PC-3 (cell line): Measurements from ENCODE around the gene TRIM10. TPM values are rescaled to one million over a fixed set of nuclear protein-coding genes. Genes with fewer than 3 reads are reported as not detected.

Experiments
- ATAC-seq: fragments of 200-7000 bp; cut with Tn5 transposase; 2 replicates; pipeline ENCODE4 v1.9.1; 2020; ENCODE audit warnings: mild to moderate bottlenecking, moderate library complexity
- BruUV-seq: library from RNA; stranded (reverse); fragments of 400-500 nt; replicated peaks from 2 replicates; lab custom pipeline; 2021; lab: Mats Ljungman, UMichigan
- CTCF ChIA-PET: fragments of 300-600 bp; sonication (Branson Sonifier 250); formaldehyde crosslinking; loops from one replicate; lab custom pipeline; 2022; ENCODE audit warnings: antibody characterized with exemption; lab: Charles Lee
- POLR2A ChIA-PET: fragments of 300-600 bp; sonication (Branson Sonifier 250); formaldehyde crosslinking; loops from one replicate; lab custom pipeline; 2022; ENCODE audit warnings: antibody characterized with exemption; ENCODE audit not compliant: unreplicated experiment; lab: Charles Lee
- DNase-seq: peaks from one replicate; pipeline ENCODE4 v3.0.0-alpha.2; 2015
- H2AFZ ChIP-seq: fragments of 300-600 bp; sonication (generic); 2 replicates; pipeline ENCODE4 v1.6.0; 2016; ENCODE audit warnings: antibody characterized with exemption, low read length
- H3F3A ChIP-seq: fragments of 300-600 bp; sonication (generic); one replicate; pipeline ENCODE4 v1.6.0; 2017; ENCODE audit warnings: antibody characterized with exemption, low read length, control low read depth, mild to moderate bottlenecking; ENCODE audit not compliant: unreplicated experiment
- H3K27ac ChIP-seq: fragments of 300-600 bp; sonication (generic); 2 replicates; pipeline ENCODE4 v1.5.1; 2016; ENCODE audit warnings: mild to moderate bottlenecking, low read length
- H3K27me3 ChIP-seq: fragments of 300-600 bp; sonication (generic); 2 replicates; pipeline ENCODE4 v1.6.1; 2016; ENCODE audit warnings: low read length, mixed read lengths
- H3K36me3 ChIP-seq: fragments of 300-600 bp; sonication (generic); 2 replicates; pipeline ENCODE4 v1.6.1; 2016; ENCODE audit warnings: low read depth, mixed run types, low read length, mixed read lengths
- H3K4me1 ChIP-seq: fragments of 300-600 bp; sonication (generic); 2 replicates; pipeline ENCODE4 v1.5.1; 2016; ENCODE audit warnings: low read length; ENCODE audit not compliant: insufficient read depth
- H3K4me2 ChIP-seq: fragments of 300-600 bp; sonication (generic); 2 replicates; pipeline ENCODE4 v1.6.0; 2016; ENCODE audit warnings: low read length
- H3K4me3 ChIP-seq: fragments of 300-600 bp; sonication (generic); 2 replicates; pipeline ENCODE4 v1.5.1; 2016; ENCODE audit warnings: mild to moderate bottlenecking, low read length, mixed read lengths
- H3K79me2 ChIP-seq: fragments of 300-600 bp; sonication (generic); 2 replicates; pipeline ENCODE4 v1.6.1; 2017; ENCODE audit warnings: low read length, mixed read lengths
- H3K9ac ChIP-seq: fragments of 300-600 bp; sonication (generic); 2 replicates; pipeline ENCODE4 v1.6.0; 2016; ENCODE audit warnings: mild to moderate bottlenecking, low read length
- H3K9me2 ChIP-seq: fragments of 300-600 bp; sonication (generic); replicated peaks from 2 replicates; pipeline ENCODE4 v1.6.1; 2016; ENCODE audit warnings: mixed run types, low read length, mixed read lengths
- H3K9me3 ChIP-seq: fragments of 300-600 bp; sonication (generic); 2 replicates; pipeline ENCODE4 v1.6.1; 2016; ENCODE audit warnings: low read length, mixed read lengths
- H4K20me1 ChIP-seq: fragments of 300-600 bp; sonication (generic); 2 replicates; pipeline ENCODE4 v1.6.1; 2016; ENCODE audit warnings: low read length, mixed read lengths
- EZH2 ChIP-seq: fragments of 300-600 bp; sonication (generic); IDR thresholded peaks from one replicate; pipeline ENCODE4 v1.6.1; 2017; ENCODE audit warnings: antibody characterized with exemption, mild to moderate bottlenecking, low read length; ENCODE audit not compliant: unreplicated experiment
- EZH2phosphoT487 ChIP-seq: fragments of 300-600 bp; sonication (generic); IDR thresholded peaks from 2 replicates; pipeline ENCODE4 v1.6.1; 2018; ENCODE audit warnings: mild to moderate bottlenecking, antibody characterized with exemption, low read length, borderline replicate concordance
- intact Hi-C: fragments of 100-400 bp; cut with micrococcal nuclease; formaldehyde crosslinking; loops from 2 replicates; pipeline ENCODE4 v1.9.0; 2023
- total RNA-seq: library from RNA; depleted of rRNA; stranded (reverse); fragments of >200 nt; gene quantifications from 2 replicates; pipeline ENCODE4 v1.2.3, GENCODE V29; 2014
- TF ChIP-seq, protein P1 (sequence below): fragments of 300-600 bp; sonication (generic); conservative IDR thresholded peaks from 2 replicates; pipeline ENCODE4 v1.5.1; 2017; ENCODE audit warnings: antibody characterized with exemption, low read depth, mild to moderate bottlenecking, low read length

Gene TRIM10
- total RNA-seq, 1 experiment from 2014 or later = not detected

DNA sequence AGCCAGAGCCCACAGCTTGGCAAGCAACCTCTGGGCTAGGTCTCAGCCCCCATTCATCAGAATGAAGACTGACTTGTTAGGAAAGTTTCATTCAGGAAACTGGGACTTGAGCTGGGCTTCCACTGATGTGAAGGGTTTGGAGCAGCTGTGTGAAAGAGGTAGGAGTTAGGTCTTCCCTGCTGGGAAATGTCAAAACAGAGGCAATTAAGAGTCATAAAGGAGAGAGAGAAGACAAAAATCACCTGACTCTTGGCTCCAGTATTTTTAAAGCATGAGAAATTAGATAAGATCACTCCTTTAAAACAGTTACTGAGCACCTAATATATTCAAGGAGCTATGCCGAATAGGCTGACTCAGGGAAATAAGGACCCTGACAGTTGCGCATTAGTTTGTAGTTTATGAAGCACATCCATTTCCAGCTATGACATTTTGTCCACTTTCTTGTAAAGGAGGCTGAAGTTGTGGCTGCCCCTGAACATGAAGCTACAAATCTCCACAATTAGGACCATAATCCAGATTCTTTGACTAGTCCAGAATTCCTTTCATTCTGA lies 29.0 kb downstream of the TRIM10 start:
- no peaks in the 10 kb centered on the region for H3K9me3 ChIP-seq
- no peaks in the 10 kb centered on the region for H4K20me1 ChIP-seq
- no peaks in the 10 kb centered on the region for H3K9me2 ChIP-seq
- intact Hi-C loops = loop anchor here (1.0 to 5.0 kb wide), 2 partner anchors 29 to 40 kb away; no protein-coding TSS in a partner anchor
- no TSS peak for BruUV-seq
- H3K4me3 ChIP-seq = no peak overlapping the region
- ATAC-seq (no peak), DNase-seq (no peak)
- no peaks in the 10 kb centered on the region for H3K36me3 ChIP-seq
- ChIA-PET CTCF (interaction anchor here (0.6 to 5.7 kb wide), 2 partner anchors 12 to 28 kb away, joined by 3 to 107 read pairs; no protein-coding TSS in a partner anchor), POLR2A (interaction anchor here (0.7 kb wide), 1 partner anchor 155 kb away, joined by 3 read pairs; no protein-coding TSS in a partner anchor)
- H3K27ac ChIP-seq = no peak overlapping the region
- no peak overlapping the region for H3K9ac ChIP-seq
- no peak overlapping the region for H3K4me2 ChIP-seq
- H3F3A ChIP-seq = no peaks in the 10 kb centered on the region
- H3K79me2 ChIP-seq = no peaks in the 10 kb centered on the region
- H3K4me1 ChIP-seq = peaks cover 23% of the 10 kb centered on the region
- H2AFZ ChIP-seq = no peak overlapping the region
- no peak for TF ChIP-seq EZH2
- no peaks in the 10 kb centered on the region for H3K27me3 ChIP-seq

DNA sequence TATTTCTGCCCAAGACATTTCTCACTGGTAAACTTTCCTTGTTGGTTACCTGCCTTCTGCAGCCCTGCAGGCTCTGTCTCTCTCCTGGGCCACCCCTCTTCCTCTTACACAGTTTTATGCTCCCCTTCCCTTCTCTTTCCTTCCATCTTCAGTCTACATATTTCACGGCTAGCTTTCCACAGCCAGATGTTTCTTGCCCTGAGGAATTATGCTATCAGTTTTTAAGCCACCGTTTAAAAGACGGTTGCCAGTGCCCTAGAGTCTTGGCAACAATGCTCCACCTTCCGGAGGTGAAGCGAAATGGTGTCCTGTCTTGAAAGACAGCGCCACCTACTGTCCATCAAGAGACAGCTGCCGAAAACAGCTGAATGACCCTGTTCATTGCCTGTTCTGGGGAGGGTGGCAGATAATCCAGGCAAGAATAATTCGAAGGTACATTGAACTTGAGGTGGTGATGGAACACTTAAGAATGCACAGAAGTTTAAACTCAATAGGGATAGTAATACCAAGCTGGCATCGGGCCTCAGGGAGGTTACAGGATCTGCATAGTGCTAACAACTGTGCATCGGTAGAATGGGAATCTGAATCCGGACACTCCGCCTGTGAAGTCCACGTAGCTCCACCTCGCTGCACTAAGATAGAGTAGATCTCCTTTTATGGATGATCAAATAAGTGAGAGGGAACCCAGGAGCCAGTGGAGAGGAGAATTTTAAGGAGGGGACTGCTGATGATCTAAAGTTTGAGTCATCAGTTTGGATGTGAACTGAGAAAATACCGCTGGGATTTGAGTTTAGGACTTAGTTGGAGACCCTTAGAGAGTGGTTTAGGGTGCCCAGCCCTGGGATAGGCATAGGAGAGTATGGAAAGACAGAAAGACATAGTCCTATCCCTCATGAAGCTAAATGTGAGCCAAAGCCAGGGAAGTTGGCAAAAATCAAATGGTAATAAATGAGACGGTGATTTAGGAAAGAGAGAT lies 29.8 kb downstream of the TRIM10 start:
- H2AFZ ChIP-seq = peak overlapping the region; percentile 86
- H3K4me1 ChIP-seq = peaks cover 23% of the 10 kb centered on the region
- ChIA-PET POLR2A (no interaction called here), CTCF (interaction anchor here (0.6 to 5.7 kb wide), 3 partner anchors 9 to 28 kb away, joined by 3 to 107 read pairs (median 7); no protein-coding TSS in a partner anchor)
- H3K27me3 ChIP-seq = no peaks in the 10 kb centered on the region
- H3K4me2 ChIP-seq = peak overlapping the region; percentile 85
- intact Hi-C loops = loop anchor here (1.0 to 5.0 kb wide), 2 partner anchors 28 to 41 kb away; no protein-coding TSS in a partner anchor
- H3F3A ChIP-seq = no peaks in the 10 kb centered on the region
- no peaks in the 10 kb centered on the region for H4K20me1 ChIP-seq
- peak overlapping the region; percentile 55 for H3K4me3 ChIP-seq
- DNase-seq (peak; percentile 87), ATAC-seq (peak; percentile 93)
- no peaks in the 10 kb centered on the region for H3K9me2 ChIP-seq
- no peaks in the 10 kb centered on the region for H3K9me3 ChIP-seq
- H3K9ac ChIP-seq = no peak overlapping the region
- no peaks in the 10 kb centered on the region for H3K36me3 ChIP-seq
- H3K27ac ChIP-seq = no peak overlapping the region
- no peaks in the 10 kb centered on the region for H3K79me2 ChIP-seq
- TF ChIP-seq, protein P1, sequence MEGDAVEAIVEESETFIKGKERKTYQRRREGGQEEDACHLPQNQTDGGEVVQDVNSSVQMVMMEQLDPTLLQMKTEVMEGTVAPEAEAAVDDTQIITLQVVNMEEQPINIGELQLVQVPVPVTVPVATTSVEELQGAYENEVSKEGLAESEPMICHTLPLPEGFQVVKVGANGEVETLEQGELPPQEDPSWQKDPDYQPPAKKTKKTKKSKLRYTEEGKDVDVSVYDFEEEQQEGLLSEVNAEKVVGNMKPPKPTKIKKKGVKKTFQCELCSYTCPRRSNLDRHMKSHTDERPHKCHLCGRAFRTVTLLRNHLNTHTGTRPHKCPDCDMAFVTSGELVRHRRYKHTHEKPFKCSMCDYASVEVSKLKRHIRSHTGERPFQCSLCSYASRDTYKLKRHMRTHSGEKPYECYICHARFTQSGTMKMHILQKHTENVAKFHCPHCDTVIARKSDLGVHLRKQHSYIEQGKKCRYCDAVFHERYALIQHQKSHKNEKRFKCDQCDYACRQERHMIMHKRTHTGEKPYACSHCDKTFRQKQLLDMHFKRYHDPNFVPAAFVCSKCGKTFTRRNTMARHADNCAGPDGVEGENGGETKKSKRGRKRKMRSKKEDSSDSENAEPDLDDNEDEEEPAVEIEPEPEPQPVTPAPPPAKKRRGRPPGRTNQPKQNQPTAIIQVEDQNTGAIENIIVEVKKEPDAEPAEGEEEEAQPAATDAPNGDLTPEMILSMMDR = peak; percentile 100
- TF ChIP-seq EZH2phosphoT487 (no peak), EZH2 (no peak)
- no TSS peak for BruUV-seq

DNA sequence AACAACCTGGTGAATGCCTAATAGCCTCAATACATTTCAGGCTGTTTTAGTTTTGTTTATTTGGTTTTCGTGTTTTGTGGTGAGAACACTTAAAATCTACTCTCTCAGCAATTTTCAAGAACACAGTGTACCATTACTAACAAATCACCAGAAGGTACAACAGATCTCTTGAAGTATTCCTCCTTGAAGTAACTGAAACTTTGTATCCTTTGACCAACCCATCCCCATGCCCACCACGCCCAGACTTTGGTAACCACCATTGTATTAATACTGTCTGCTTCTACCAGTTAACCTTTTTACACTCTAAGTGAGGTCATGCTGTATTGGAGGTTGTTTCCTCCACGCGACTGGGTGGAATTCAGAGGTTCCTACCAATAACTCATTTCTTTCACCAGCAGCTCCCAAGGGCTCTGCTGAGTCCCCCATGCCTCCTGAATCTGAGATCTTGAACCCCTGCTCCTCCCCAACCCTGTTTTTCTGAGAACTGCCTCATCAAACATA lies 30.8 kb downstream of the TRIM10 start:
- ChIA-PET POLR2A (no interaction called here), CTCF (interaction anchor here (1.3 to 5.7 kb wide), 2 partner anchors 8 to 27 kb away, joined by 7 to 107 read pairs; no protein-coding TSS in a partner anchor)
- DNase-seq (no peak), ATAC-seq (no peak)
- intact Hi-C loops = loop anchor here (5.0 kb wide), 1 partner anchor 42 kb away; no protein-coding TSS in a partner anchor
- Histone ChIP-seq H3K4me1 (peaks cover 15% of the 10 kb centered on the region), H3K79me2 (no peaks in the 10 kb centered on the region), H2AFZ (peak overlapping the region; percentile 86; the same call in 1 of the 2 replicates), H3K27ac (no peak overlapping the region), H3K36me3 (no peaks in the 10 kb centered on the region), H3K9me3 (no peaks in the 10 kb centered on the region), H3K4me2 (peak overlapping the region; percentile 85), H3K9me2 (no peaks in the 10 kb centered on the region), H3K27me3 (no peaks in the 10 kb centered on the region), H3F3A (no peaks in the 10 kb centered on the region), H4K20me1 (no peaks in the 10 kb centered on the region), H3K4me3 (peak overlapping the region; percentile 55; the same call in 1 of the 2 replicates), H3K9ac (no peak overlapping the region)
- TF ChIP-seq EZH2phosphoT487 (no peak), EZH2 (no peak)
- TF ChIP-seq, protein P1 = no peak
- no TSS peak for BruUV-seq
